ENCODE results near the gene UBE2QL1. TPM values are rescaled to one million over a fixed set of nuclear protein-coding genes. Genes with fewer than 3 reads are reported as not detected.

UBE2QL1 gene
- total RNA-seq, 1 experiment from 2014 or later: 2.6 TPM

DNA sequence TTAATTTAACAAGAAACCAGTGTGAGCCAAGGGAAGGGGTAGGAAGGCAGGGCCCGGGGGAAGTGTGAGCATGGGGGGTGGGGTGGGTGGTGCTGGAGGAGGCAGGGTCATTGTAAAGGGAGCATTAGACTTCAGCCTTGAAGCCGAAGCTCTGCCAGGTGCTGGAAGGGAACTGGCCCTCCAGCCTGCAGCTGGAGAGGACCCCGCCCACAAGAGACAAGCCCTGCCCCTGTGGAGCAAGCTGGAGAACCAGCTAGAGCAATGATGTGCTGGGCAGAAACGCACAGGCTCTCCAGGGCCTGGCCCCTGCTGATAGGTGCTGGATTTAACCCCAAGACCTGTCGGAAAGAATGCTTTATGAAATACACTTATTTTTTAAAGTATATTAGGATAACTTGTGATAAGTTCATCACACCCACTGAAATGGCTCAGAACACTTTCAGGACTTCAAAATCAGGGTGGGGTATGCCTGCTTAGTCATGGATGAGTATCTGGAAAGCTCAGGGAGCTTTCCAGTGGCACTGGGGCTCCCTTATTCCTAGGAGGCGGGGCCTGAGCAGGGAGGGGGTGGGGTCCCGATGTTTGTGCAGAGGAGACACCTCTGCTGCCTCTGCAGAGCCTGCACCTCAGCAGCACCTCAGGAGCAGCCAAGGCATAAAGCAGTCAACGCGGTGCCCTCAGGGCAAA lies 27.1 kb downstream of the UBE2QL1 start:
- Histone ChIP-seq H3K27me3 (replicated peaks; ENCODE audit: insufficient read depth, low read depth, low read length, poor library complexity) (peaks cover 11% of the 10 kb centered on the region), H3K9me3 (ENCODE audit: low read depth, low read length, poor library complexity, severe bottlenecking) (no peaks in the 10 kb centered on the region), H3K27ac (ENCODE audit: low read depth, low read length, poor library complexity, severe bottlenecking) (no peak overlapping the region), H3K36me3 (ENCODE audit: insufficient read depth, low read length, poor library complexity, severe bottlenecking) (no peaks in the 10 kb centered on the region), H3K4me1 (ENCODE audit: insufficient read depth, low read length, poor library complexity, severe bottlenecking) (peaks cover 5% of the 10 kb centered on the region), H3K4me3 (ENCODE audit: low read depth, low read length, poor library complexity, severe bottlenecking) (no peak overlapping the region)
- peak; percentile 19 for DNase-seq (ENCODE audit: low spot score)
- no TSS peak for BruUV-seq (replicated peaks)
- intact Hi-C loops (cut with micrococcal nuclease; ENCODE audit: unreplicated experiment): no loop called here
- ChIA-PET POLR2A (ENCODE audit: low non-redundant PET) (no interaction called here), CTCF (no interaction called here)
- no peak for TF ChIP-seq EZH2 (IDR thresholded peaks at IDR 0.05; ENCODE audit: borderline replicate concordance, low read depth, low read length, poor library complexity, severe bottlenecking)

DNA sequence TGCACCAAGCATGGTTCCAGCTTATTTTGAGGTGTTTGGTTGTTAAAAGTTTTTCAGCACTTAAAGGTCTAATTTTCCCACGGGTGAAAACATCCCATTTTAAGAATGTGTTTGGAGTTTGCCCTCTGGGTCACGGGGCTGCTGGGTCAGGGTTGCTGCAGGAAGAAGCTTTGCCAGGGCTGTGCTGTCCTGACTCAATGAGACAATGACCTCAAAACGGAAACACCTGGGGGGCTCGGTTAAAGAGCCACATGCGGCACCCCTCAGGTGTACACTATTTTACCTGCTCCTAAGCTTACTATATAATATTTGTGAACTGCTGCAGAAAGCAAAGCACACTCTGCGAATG lies 27.6 kb downstream of the UBE2QL1 start:
- no peaks in the 10 kb centered on the region for H3K36me3 ChIP-seq (ENCODE audit: insufficient read depth, low read length, poor library complexity, severe bottlenecking)
- H3K4me3 ChIP-seq (ENCODE audit: low read depth, low read length, poor library complexity, severe bottlenecking): no peak overlapping the region
- TF ChIP-seq, protein P1, sequence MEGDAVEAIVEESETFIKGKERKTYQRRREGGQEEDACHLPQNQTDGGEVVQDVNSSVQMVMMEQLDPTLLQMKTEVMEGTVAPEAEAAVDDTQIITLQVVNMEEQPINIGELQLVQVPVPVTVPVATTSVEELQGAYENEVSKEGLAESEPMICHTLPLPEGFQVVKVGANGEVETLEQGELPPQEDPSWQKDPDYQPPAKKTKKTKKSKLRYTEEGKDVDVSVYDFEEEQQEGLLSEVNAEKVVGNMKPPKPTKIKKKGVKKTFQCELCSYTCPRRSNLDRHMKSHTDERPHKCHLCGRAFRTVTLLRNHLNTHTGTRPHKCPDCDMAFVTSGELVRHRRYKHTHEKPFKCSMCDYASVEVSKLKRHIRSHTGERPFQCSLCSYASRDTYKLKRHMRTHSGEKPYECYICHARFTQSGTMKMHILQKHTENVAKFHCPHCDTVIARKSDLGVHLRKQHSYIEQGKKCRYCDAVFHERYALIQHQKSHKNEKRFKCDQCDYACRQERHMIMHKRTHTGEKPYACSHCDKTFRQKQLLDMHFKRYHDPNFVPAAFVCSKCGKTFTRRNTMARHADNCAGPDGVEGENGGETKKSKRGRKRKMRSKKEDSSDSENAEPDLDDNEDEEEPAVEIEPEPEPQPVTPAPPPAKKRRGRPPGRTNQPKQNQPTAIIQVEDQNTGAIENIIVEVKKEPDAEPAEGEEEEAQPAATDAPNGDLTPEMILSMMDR (conservative IDR thresholded peaks at IDR 0.05; ENCODE audit: low read depth, low read length): no peak
- no peak for TF ChIP-seq EZH2 (IDR thresholded peaks at IDR 0.05; ENCODE audit: borderline replicate concordance, low read depth, low read length, poor library complexity, severe bottlenecking)
- no peak for DNase-seq (ENCODE audit: low spot score)
- POLR2A ChIA-PET (ENCODE audit: low non-redundant PET): no interaction called here
- no TSS peak for BruUV-seq (replicated peaks)
- H3K9me3 ChIP-seq (ENCODE audit: low read depth, low read length, poor library complexity, severe bottlenecking): no peaks in the 10 kb centered on the region
- peaks cover 11% of the 10 kb centered on the region for H3K27me3 ChIP-seq (replicated peaks; ENCODE audit: insufficient read depth, low read depth, low read length, poor library complexity)
- intact Hi-C loops (cut with micrococcal nuclease; ENCODE audit: unreplicated experiment): no loop called here
- H3K4me1 ChIP-seq (ENCODE audit: insufficient read depth, low read length, poor library complexity, severe bottlenecking): peaks cover 5% of the 10 kb centered on the region
- CTCF ChIA-PET: no interaction called here
- H3K27ac ChIP-seq (ENCODE audit: low read depth, low read length, poor library complexity, severe bottlenecking): no peak overlapping the region

DNA sequence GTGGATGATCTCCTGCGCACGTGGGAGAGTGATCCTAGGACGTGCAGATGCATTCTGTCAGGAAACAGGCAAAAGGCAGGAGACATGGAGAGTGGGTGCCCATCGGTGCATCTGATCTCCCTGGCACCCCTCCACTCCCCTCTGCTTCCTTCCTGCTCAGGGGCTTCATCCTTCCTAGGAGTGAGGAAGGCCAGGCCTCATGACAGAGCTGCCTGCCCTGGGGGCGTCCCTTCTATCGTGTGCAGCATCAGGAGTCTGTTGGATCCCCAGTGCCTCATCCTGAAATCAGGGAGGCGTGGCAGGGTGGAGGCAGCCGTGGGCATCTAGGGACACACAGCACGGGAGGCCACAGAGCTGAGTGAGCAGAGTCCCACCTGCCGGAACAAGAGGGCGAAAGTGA lies 30.1 kb downstream of the UBE2QL1 start:
- no peak overlapping the region for H3K4me3 ChIP-seq (ENCODE audit: low read depth, low read length, poor library complexity, severe bottlenecking)
- no peaks in the 10 kb centered on the region for H3K9me3 ChIP-seq (ENCODE audit: low read depth, low read length, poor library complexity, severe bottlenecking)
- H3K4me1 ChIP-seq (ENCODE audit: insufficient read depth, low read length, poor library complexity, severe bottlenecking): peaks cover 5% of the 10 kb centered on the region
- no peak for DNase-seq (ENCODE audit: low spot score)
- intact Hi-C loops (cut with micrococcal nuclease; ENCODE audit: unreplicated experiment): no loop called here
- no peak overlapping the region for H3K27ac ChIP-seq (ENCODE audit: low read depth, low read length, poor library complexity, severe bottlenecking)
- no peak for TF ChIP-seq EZH2 (IDR thresholded peaks at IDR 0.05; ENCODE audit: borderline replicate concordance, low read depth, low read length, poor library complexity, severe bottlenecking)
- TF ChIP-seq, protein P1 (conservative IDR thresholded peaks at IDR 0.05; ENCODE audit: low read depth, low read length): no peak
- H3K27me3 ChIP-seq (replicated peaks; ENCODE audit: insufficient read depth, low read depth, low read length, poor library complexity): peaks cover 6% of the 10 kb centered on the region
- ChIA-PET CTCF (no interaction called here), POLR2A (ENCODE audit: low non-redundant PET) (no interaction called here)
- BruUV-seq (replicated peaks): no TSS peak
- no peaks in the 10 kb centered on the region for H3K36me3 ChIP-seq (ENCODE audit: insufficient read depth, low read length, poor library complexity, severe bottlenecking)
